HTR-8/SVneo (cell line): ENCODE data around the gene PFKFB3.
A peak's percentile ranks its signal among the peaks of the same experiment; 100 is the strongest.
"Not testable (repeated sequence)": the region's sequence is repeated elsewhere in the genome, so short reads cannot be mapped to it uniquely, and the experiment has no call there.

Experiments used
- DNase-seq: peaks from one replicate; pipeline ENCODE4 v3.0.0; 2011; ENCODE audit warnings: low spot score, mixed read lengths; ENCODE audit not compliant: insufficient read length
- FAIRE-seq: peaks from 2 replicates; lab custom pipeline; 2011; peaks lifted over from hg19 to GRCh38; lab: Jason Lieb, UNC

PFKFB3 gene

DNA sequence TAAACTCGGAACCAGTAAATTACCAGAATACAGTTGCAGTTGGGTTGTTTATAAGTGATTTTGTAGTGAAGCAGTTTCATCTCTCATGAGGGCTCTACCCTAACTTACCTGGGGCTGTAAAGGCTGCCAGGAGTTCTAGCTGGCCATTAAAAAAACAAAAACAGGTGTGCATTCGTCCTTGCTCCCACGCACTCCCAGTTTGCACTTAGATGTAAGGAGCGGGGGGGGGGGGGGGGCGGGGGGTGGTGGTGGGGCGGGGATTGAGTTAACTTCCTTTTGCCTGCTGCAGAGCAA, 2.3 kb upstream of the PFKFB3 start:
- FAIRE-seq (no peak), DNase-seq (no peak)

DNA sequence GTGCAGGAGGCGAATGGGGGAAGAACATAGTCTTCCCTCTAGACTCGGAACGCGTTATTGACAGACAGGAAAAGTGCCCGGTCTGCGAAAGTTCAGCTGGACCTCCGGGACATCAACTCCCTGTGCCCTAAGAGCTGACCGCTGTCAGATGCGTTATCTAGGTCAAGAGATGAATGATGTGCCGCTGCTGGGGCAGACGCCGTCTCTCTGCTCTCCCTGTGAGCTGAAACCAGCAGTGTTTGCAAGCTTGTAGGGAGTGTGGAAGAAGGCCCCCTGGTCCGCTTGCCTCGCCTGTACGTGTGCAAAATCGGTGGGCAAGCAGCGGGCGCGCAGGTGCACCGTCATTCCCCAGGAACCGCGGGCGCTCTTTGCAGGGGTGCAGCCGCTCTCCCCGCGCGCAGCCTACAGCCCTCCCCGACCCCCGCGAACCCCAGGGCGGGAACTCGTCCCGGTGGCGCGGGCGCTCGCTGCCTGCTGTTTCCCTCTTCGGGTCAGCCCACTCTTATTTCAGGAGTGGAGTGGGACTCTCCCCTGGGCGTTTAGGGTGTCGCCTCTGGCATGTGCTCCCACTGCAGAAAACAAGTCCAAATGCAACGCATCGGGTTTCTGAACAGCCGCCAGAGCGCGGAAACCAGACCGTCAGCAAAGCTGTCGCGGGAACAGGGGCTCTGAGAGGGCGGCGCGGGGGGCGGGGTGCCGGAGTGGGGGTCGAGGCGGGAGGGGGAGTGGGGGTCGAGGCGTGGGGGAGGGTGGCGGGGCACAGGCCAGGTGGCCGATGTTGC, 1.8 kb upstream of the PFKFB3 start:
- FAIRE-seq = no peak

DNA sequence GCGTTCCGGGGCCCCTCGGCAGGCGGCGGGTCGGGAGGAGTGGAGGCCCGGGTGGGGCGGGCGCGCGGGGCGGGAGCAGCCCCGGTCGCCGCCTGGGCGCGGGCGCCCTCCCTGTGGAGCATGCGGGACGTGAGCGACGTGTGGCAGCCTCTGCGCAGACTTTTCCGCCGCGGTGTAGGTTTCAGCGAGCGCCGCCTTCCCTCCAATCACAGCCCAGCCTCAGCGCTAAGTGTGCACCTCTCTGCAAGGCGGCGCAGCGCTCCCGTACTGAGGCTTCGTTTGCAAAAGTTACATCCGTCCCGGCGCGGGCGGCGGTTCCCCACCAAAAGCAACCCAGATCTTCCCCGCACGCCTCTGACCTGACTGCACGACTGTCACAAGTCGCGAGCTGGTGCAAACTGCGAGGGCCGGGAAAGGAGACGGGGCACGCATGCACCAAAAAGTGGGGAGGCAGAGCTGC, 1.2 kb upstream of the PFKFB3 start:
- FAIRE-seq (peak; percentile 9), DNase-seq (no peak)

More for the DNA sequence above, 1.8 kb upstream of the PFKFB3 start:
- no peak for DNase-seq

DNA sequence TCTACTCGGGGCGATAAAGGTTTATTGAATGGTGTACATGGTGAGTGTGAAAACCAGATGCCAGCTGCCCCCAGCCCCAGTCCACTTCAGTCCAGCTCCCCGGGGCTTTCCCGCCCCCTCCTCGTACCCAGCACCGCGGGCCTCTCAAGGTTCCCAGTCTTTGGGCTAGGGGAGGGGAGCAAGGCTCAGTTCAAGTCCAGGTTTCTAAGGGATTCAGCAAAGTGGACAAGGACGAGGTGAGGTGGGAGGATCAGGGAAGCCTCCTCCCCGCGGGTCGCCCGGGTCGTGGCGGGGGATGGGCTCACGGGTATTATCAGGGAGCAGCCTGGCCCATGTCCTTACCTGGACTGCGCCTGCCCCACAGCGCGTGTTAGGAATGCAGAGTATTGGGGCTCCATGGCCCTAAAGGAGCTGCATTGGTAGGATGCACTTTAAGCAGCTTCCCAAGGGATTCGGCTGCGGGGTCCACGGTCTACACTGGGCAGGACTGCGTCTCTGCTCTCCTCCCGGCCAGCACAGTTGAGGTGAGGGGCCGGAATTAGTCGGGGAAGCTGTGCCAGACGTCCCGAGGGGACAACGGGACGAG, 541 bp upstream of the PFKFB3 start:
- DNase-seq = no peak

DNA sequence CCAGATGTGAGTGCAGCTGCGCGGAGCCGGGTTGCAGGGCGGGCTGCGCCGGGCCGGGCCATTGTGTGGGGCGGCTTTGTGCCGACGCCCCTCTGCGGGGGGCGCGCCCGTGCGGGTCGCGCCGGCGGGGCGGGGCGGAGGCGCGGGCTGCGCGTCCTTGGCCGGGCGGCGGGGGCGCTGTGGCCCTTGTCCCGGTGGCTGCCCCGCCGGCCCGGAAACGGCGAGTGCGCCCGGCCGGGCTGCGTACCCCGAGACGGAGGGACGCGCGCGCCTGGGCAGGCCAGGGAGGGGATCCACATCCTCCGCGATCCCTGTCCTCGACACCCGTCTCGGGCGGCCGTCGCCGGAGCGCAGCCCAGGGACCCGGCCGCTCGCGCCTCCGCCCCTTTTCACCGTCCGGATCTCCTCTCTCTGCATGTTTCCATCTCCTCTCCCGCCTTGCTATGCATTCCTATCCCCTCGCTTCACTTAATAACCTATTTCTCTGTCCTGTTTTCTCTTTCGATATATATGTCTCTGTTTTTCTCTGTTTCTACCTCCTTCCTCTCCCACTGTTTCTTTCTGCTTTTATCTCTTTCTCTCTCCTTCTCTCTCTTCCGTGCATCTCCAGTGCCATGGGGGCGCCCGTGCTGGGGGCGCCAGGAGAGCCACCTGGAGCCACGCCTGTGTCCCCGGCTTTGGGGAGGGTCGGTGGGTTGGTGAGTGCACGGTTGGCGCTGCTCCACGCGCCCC, 765 bp downstream of the PFKFB3 start:
- DNase-seq (no peak), FAIRE-seq (peak; percentile 9)

More for the DNA sequence above, 541 bp upstream of the PFKFB3 start:
- no peak for FAIRE-seq

DNA sequence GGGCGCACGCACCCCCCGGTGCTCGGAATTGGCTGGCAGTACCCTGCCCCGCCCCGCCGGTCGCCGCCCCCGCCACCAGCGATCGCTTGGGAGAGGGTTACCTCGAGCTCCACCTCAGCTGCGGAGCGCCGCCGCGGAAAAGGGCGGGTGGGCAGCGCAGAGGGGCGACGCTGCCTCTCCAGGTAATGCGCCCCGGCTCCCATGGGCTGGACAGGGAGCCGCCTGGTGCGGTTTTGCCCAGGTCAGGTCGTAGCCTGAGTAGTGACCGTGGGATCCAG, 1.3 kb downstream of the PFKFB3 start:
- no peak for FAIRE-seq
- DNase-seq = no peak

DNA sequence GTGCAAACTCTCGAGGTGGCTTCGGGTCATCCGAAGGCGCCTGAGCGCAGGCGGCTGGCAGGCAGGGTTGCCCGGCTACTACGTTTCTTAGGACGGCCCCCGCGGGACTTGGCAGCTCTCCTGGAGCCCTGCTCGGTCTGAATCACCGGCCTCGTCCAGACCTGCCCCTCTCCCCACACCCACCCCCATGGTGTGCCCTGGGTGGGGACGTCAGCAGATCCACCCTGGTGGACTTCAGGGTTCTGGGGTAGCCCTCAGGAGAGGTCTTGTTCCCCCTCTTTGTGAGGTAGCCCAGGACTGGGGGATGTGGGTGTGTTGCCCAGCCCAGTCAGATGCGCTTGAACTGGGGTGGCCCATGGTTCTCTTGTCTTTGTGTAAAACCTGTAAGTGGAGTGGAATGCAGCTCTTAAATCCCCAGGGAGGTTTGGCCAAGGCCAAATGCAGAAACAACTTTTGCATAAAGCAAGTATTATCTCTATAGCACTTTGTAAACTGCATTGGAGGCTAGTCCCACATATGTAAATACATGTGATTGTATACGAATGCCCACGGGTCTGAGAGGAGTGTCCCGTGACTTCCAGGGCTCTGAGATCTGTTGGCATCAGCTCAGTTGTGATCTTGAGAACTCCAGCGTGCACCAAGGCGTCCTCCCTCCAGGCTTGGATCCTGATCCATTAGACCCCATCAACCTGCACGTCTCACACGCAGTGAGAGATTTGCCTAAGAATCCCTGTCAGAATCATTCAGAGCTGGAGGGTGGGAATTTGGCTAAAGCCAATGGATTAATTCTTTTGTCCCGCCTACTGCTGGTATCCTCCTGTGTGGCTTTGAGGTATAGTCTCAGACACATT, 1.8 kb downstream of the PFKFB3 start:
- DNase-seq (no peak), FAIRE-seq (no peak)

DNA sequence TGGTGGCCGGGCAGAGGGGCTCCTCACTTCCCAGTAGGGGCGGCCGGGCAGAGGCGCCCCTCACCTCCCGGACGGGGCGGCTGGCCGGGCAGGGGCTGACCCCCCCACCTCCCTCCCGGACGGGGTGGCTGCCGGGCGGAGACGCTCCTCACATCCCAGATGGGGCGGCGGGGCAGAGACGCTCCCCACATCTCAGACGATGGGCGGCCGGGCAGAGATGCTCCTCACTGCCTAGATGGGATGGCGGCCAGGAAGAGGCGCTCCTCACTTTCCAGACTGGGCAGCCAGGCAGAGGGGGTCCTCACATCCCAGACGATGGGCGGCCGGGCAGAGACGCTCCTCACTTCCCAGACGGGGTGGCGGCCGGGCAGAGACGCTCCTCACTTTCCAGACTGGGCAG, 3.8 kb downstream of the PFKFB3 start:
- not testable (repeated sequence) for FAIRE-seq, DNase-seq

DNA sequence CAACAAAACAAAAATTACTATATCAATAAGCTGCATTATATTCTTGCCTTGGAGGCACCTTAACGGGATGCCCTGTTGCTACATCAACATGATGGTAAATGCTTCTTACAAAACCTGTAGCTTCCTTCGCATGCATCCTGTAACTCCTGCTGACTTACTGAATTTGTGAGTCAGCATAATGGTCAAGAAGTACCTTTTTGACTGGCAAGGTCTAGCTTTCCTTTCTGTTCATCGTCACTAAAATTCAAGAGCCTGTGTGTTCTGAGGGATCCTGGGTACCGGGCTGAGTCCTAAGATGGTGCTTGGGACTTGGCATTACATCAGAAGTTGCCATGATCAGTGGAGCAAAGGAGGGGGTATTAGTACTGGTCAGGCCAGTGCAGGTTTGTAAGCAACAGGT, 4.9 kb downstream of the PFKFB3 start:
- no peak for DNase-seq
- FAIRE-seq = no peak

DNA sequence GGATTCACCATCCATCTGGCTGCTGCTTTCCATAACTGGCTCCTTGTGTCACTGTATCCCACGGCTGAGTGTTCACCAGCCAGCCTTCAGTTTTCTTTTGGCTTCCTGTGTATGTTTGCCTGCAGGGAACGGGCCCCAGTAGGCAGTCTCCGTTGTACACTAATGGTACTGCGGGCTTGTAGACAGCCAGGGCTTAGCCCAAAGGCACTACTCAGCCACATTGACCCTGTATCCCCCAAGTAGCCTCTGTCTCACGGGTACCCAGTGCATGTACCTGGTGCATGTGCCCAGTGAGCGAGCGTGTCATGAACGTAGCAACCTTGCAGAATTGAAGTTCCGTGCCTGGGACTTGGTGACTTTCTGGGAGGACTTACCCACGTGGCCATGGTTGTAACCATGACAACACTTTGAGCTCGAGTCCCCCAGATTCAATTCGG, 6.1 kb downstream of the PFKFB3 start:
- no peak for FAIRE-seq

DNA sequence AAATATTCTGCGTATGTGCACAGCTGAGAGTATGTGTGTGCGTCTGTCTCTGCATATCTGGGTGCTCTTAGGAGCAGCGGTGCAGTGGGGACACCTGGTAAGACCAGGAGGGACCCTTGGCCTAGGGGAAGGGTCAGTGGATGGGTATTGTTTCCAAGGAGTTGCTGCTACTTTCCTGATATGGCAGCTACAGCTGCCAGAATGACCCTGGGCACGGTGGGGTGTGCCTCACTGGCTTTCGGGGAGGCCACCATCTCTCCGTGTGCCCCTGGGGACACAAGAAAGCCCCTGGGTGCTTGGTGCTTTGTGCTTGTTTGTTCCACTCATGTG, 8.6 kb downstream of the PFKFB3 start:
- no peak for DNase-seq
- no peak for FAIRE-seq

More for the DNA sequence above, 6.1 kb downstream of the PFKFB3 start:
- no peak for DNase-seq

DNA sequence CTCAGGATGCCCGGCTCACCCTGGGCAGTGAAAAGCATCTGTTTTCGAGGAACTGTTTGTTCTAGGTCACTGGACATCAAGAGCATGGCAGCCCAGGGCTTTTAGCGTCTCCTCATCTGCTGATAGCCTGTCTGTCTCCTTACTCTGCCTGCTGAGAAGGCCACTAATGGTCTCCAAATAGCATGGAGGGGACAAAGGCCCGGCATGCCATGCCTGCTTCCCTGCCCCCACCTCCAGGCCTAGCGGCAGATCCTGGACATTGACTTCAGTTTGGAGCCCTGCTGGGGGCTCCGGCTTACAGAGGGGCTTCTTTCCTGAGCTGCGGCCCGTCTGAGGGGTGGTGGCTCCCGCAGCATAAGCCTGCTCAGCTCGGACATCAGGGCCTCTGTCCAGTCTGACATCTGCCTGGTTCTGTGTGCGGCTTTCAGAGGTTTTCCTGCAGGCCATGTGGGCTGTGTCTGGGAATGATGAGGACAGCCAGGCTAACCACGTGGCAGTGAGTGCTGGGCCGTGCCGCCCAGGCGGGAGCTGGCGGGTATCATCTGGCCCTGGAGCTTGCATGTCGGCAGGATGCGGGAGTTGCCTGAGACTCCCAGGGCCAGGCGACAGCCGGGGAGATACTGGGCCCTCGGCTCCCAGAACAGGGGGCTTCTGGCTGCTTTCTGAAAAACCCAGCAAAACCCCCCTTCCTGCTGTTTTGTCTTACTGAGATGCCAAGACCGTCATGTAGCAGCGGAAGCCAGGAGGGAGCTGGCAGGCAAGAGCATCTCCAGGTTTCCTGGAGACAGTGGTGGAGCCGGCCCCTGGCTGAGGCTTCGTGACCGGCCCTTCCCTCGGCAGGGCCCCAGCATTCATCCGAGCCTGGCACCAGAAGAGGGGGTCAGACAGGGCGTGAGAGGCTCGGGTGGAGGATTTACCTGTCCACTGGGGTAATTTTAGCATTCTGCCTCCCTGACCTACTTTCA, 9.2 kb downstream of the PFKFB3 start:
- FAIRE-seq = no peak

DNA sequence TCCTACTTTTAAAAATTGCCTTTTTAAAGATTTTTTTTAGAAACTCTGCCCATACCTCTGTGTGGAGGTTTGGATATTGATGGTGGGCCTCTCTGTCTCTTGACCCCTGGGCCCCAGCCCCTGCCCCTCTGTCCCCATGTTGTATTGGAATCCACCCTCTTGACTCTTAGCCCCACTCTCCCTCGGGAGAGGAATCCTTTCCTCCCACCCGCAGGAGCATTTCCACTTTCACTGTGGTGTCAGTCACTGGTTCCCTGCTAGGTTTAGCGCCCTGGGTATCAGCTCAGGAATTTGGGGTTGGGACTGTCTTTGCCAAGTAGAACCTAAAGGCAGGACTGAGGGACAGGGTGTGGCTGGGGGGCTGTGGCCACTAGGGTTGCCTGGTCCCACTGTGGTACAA, 10.1 kb downstream of the PFKFB3 start:
- no peak for DNase-seq
- FAIRE-seq = no peak

More for the DNA sequence above, 9.2 kb downstream of the PFKFB3 start:
- DNase-seq = no peak

DNA sequence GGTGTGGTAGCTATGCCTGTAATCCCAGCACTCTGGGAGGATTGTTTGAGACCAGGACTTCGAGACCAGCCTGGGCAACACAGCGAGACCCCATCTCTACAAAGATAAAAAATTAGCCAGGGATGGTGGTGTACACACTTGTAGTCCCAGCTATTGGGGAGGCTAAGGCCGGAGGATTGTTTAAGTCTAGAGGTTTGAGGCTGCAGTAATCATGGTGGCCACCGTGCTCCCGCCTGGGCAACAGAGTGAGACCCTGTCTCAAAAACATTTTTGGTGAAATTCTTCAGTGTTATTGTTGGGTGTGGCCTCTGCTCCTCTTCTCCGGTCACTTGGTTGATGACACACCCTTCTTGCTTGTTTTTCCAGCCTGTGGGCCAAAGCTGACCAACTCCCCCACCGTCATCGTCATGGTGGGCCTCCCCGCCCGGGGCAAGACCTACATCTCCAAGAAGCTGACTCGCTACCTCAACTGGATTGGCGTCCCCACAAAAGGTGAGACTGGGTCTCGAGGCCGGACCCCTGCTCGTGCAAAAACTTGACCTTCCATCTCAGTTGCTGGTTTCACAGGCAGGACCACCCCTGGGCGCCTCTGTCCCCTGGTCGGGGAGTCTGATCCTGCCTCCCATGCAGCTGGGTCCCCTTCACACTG, 10.6 kb downstream of the PFKFB3 start:
- no peak for FAIRE-seq
- no peak for DNase-seq

DNA sequence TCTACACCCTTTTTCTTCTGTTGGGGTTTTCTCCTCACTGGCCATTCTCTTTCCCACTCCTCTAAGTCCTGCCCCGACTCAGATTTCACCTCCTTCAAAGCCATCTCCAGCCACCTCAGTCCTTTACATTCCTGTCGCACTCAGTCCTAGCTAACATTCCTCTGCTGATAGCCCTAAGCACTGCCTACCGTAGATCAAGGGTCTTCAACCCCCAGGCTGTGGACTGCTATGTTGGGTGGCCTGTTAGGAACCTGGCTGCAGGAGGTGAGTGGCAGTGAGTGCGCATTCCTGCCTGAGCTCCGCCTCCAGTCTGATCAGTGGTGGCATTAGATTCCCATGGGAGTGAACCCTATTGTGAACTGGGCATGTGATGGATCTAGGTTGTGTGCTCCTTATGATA, 11.2 kb downstream of the PFKFB3 start:
- FAIRE-seq = no peak
- DNase-seq = no peak

DNA sequence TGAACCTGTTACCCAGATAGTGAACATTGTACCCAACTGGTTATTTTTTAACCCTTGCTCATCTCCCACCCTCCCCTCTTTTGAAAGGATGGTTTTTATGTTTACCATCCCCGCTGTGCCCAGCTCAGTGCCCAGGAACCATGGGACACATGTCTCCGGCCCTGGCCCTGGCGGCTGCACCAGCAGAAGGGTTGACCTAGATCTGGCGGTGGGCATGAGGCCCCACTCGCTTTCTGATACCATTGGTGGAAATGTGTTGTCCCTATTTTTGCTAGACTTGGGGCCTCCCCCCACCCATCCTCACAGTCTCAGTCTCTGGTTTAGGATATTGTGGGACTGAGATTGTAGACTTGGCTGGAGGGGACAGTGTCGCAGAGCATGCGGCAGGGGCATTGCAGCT, 11.9 kb downstream of the PFKFB3 start:
- no peak for DNase-seq
- no peak for FAIRE-seq

DNA sequence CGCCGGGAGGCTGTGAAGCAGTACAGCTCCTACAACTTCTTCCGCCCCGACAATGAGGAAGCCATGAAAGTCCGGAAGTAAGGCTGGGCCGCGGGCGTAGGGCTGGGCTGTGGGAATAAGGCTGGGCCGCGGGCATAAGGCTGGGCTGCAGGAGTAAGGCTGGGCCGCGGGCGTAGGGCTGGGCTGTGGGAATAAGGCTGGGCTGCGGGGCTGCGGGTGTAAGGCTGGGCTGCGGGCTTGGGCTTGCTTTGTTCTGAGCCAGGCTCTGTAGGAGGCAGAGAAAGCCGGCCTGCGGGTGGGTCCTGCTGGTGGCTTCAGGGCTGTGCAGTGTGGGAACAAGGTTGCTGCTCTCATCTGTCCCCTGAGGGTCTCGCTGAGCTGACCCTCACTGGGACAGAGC, 12.5 kb downstream of the PFKFB3 start:
- no peak for FAIRE-seq

DNA sequence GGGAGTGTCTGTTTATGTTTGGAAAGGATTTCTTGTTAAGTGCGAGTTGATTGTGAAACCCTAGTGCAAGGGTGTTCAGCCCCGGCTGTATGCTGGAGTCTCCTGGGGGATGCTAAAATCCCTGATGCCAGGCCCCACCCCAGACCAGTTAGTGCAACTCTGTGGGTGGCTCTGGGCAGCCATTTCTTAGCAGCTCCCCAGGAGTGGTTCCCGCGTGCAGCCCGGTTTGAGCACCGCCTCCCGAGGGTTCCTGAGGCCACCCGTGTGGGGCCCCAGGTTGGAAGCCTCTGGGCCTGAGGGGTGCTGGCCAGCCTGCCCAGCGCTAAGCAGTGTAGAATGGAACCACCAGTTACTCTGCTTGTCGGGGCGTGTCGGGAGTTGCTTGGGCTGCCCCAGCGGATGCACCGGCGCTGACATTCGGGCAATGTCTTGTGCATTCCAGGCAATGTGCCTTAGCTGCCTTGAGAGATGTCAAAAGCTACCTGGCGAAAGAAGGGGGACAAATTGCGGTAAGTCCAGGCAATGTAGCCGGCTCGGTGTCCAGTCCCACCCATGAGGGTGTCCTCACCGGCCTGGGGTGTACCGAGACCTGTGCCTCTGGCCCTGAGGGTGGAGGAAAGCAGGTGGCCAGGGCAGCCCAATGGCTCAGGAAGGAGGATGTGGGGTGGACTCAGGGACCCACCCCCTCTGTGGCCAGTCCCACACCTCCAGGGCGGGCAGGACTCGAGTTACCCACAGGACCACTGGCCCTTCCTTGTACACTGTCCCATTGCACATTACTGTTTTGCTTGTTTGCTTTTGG, 13.2 kb downstream of the PFKFB3 start:
- FAIRE-seq = no peak

More for the DNA sequence above, 12.5 kb downstream of the PFKFB3 start:
- no peak for DNase-seq

More for the DNA sequence above, 13.2 kb downstream of the PFKFB3 start:
- DNase-seq = no peak
